Activated CD8-positive, alpha-beta memory T cell treated with anti-CD3 and anti-CD28 coated beads for 24 hours (primary cell): ENCODE data around the gene TRMT10C.
"Not testable (repeated sequence)": the region's sequence is repeated elsewhere in the genome, so short reads cannot be mapped to it uniquely, and the experiment has no call there.

Experiments used
- DNase-seq: peaks from one replicate; pipeline ENCODE4 v3.0.0-alpha.2; 2020

The TRMT10C gene

GRCh38 chr3:101561630-101562328 is at the start of gene TRMT10C:
Gene TRMT10C, plus strand, starts transcription at chr3:101561868. Its CDS starts 2,914 bp downstream, at chr3:101564782.
- peak; percentile 95 for DNase-seq

- DNase-seq = no peak
Measured at GRCh38 chr3:101512396-101512645, 49.3 kb upstream of the TRMT10C start.

- peak; percentile 86 for DNase-seq
Measured at GRCh38 chr3:101512646-101513418, 48.8 kb upstream of the TRMT10C start, which contains the start of gene SENP7. Gene SENP7, minus strand, starts transcription at chr3:101513212. Its CDS starts 82 bp downstream, at chr3:101513130.

- DNase-seq = no peak
Measured at GRCh38 chr3:101513419-101513986, 48.2 kb upstream of the TRMT10C start.

- DNase-seq = peak; percentile 81
Measured at GRCh38 chr3:101518421-101518871, 43.2 kb upstream of the TRMT10C start.

GRCh38 chr3:101519685-101520365 is 41.8 kb upstream of the TRMT10C start:
- no peak for DNase-seq

GRCh38 chr3:101521211-101521701 is 40.4 kb upstream of the TRMT10C start:
- no peak for DNase-seq

GRCh38 chr3:101527441-101527840 is 34.2 kb upstream of the TRMT10C start:
- no peak for DNase-seq

- no peak for DNase-seq
Measured at GRCh38 chr3:101527906-101528305, 33.8 kb upstream of the TRMT10C start.

- no peak for DNase-seq
Measured at GRCh38 chr3:101529816-101530685, 31.6 kb upstream of the TRMT10C start.

- no peak for DNase-seq
Measured at GRCh38 chr3:101530686-101531047, 31.0 kb upstream of the TRMT10C start.

- no peak for DNase-seq
Measured at GRCh38 chr3:101531473-101532086, 30.1 kb upstream of the TRMT10C start.

- DNase-seq = no peak
Measured at GRCh38 chr3:101532783-101533602, 28.7 kb upstream of the TRMT10C start.

- no peak for DNase-seq
Measured at GRCh38 chr3:101533603-101533968, 28.1 kb upstream of the TRMT10C start.

GRCh38 chr3:101535221-101535620 is 26.4 kb upstream of the TRMT10C start:
- no peak for DNase-seq

- no peak for DNase-seq
Measured at GRCh38 chr3:101536266-101536665, 25.4 kb upstream of the TRMT10C start.

- DNase-seq = not testable (repeated sequence)
Measured at GRCh38 chr3:101536955-101537354, 24.7 kb upstream of the TRMT10C start.

GRCh38 chr3:101542957-101543356 is 18.7 kb upstream of the TRMT10C start:
- DNase-seq = no peak

- no peak for DNase-seq
Measured at GRCh38 chr3:101544161-101544850, 17.4 kb upstream of the TRMT10C start.

- no peak for DNase-seq
Measured at GRCh38 chr3:101548527-101549105, 13.1 kb upstream of the TRMT10C start.
